Type B pancreatic cell (in vitro differentiated cells): ENCODE measurements around the gene PTPRK. TPM values are rescaled to one million over a fixed set of nuclear protein-coding genes. Genes with fewer than 3 reads are reported as not detected.

ENCODE experiments used
- DNase-seq: peaks from one replicate; pipeline ENCODE4 v3.0.0; 2021; ENCODE audit warnings: mixed read lengths; ENCODE audit not compliant: unreplicated experiment; ENCODE audit errors: extremely low spot score
- H3K27ac Mint-ChIP-seq: 2 replicates; pipeline ENCODE4 v1.8.0; 2021; ENCODE audit warnings: mild to moderate bottlenecking, mixed read lengths
- H3K27me3 Mint-ChIP-seq: 2 replicates; pipeline ENCODE4 v1.8.0; 2021; ENCODE audit warnings: mixed read lengths
- H3K36me3 Mint-ChIP-seq: 2 replicates; pipeline ENCODE4 v1.8.0; 2021; ENCODE audit warnings: mixed read lengths
- H3K4me1 Mint-ChIP-seq: one replicate; pipeline ENCODE4 v1.8.0; 2021; ENCODE audit warnings: mixed read lengths; ENCODE audit not compliant: unreplicated experiment
- H3K4me3 Mint-ChIP-seq: 2 replicates; pipeline ENCODE4 v1.8.0; 2021; ENCODE audit warnings: mild to moderate bottlenecking, mixed read lengths
- H3K9me3 Mint-ChIP-seq: 2 replicates; pipeline ENCODE4 v1.8.0; 2021; ENCODE audit warnings: mixed read lengths
- CTCF ChIP-seq: fragments of 200-600 bp; sonication (generic); conservative IDR thresholded peaks from 2 replicates; pipeline ENCODE4 v1.5.0; 2021; ENCODE audit warnings: antibody characterized with exemption, mild to moderate bottlenecking
- total RNA-seq: library from RNA; stranded (reverse); gene quantifications from 2 replicates; pipeline ENCODE4 v1.2.1, GENCODE V29; 2021; ENCODE audit warnings: low replicate concordance

Gene PTPRK
- total RNA-seq, 1 donor from 2014 or later: 63.4 TPM

GRCh38 chr6:128311944-128312570 lies 208.3 kb downstream of the PTPRK start:
- no peaks in the 10 kb centered on the region for H3K27me3 Mint-ChIP-seq
- H3K27ac Mint-ChIP-seq: no peak overlapping the region
- peaks cover 19% of the 10 kb centered on the region for H3K4me1 Mint-ChIP-seq
- no peak for DNase-seq
- H3K9me3 Mint-ChIP-seq: no peaks in the 10 kb centered on the region
- peaks cover 14% of the 10 kb centered on the region for H3K36me3 Mint-ChIP-seq
- no peak overlapping the region for H3K4me3 Mint-ChIP-seq
- TF ChIP-seq CTCF: no peak

- Mint-ChIP-seq H3K9me3 (no peaks in the 10 kb centered on the region), H3K27me3 (no peaks in the 10 kb centered on the region), H3K4me3 (no peak overlapping the region), H3K36me3 (peaks cover 21% of the 10 kb centered on the region), H3K27ac (peak overlapping the region; percentile 11), H3K4me1 (peaks cover 15% of the 10 kb centered on the region)
- DNase-seq: no peak
- no peak for TF ChIP-seq CTCF
Measured at GRCh38 chr6:128310451-128310850, 209.9 kb downstream of the PTPRK start.

- H3K27me3 Mint-ChIP-seq: no peaks in the 10 kb centered on the region
- no peak overlapping the region for H3K4me3 Mint-ChIP-seq
- TF ChIP-seq CTCF: no peak
- H3K36me3 Mint-ChIP-seq: peaks cover 27% of the 10 kb centered on the region
- H3K27ac Mint-ChIP-seq: no peak overlapping the region
- DNase-seq: no peak
- peaks cover 7% of the 10 kb centered on the region for H3K9me3 Mint-ChIP-seq
- peaks cover 15% of the 10 kb centered on the region for H3K4me1 Mint-ChIP-seq
Measured at GRCh38 chr6:128307671-128308070, 212.7 kb downstream of the PTPRK start.

GRCh38 chr6:128305976-128306375 lies 214.4 kb downstream of the PTPRK start:
- peaks cover 10% of the 10 kb centered on the region for H3K9me3 Mint-ChIP-seq
- H3K27me3 Mint-ChIP-seq: no peaks in the 10 kb centered on the region
- no peak for DNase-seq
- peaks cover 12% of the 10 kb centered on the region for H3K4me1 Mint-ChIP-seq
- no peak overlapping the region for H3K27ac Mint-ChIP-seq
- no peak for TF ChIP-seq CTCF
- H3K36me3 Mint-ChIP-seq: peaks cover 21% of the 10 kb centered on the region
- H3K4me3 Mint-ChIP-seq: no peak overlapping the region

- H3K36me3 Mint-ChIP-seq: peaks cover 21% of the 10 kb centered on the region
- H3K4me3 Mint-ChIP-seq: no peak overlapping the region
- H3K27ac Mint-ChIP-seq: no peak overlapping the region
- no peak for DNase-seq
- H3K4me1 Mint-ChIP-seq: peaks cover 6% of the 10 kb centered on the region
- no peak for TF ChIP-seq CTCF
- H3K27me3 Mint-ChIP-seq: no peaks in the 10 kb centered on the region
- H3K9me3 Mint-ChIP-seq: peaks cover 10% of the 10 kb centered on the region
Measured at GRCh38 chr6:128305228-128305627, 215.2 kb downstream of the PTPRK start.
